ENCODE measurements around the gene ZBTB4. TPM values are rescaled to one million over a fixed set of nuclear protein-coding genes. Genes with fewer than 3 reads are reported as not detected.

The ZBTB4 gene
- total and polyA plus RNA-seq, 2 experiments from 2014 or later, result 3.6 to 11.2 TPM

DNA sequence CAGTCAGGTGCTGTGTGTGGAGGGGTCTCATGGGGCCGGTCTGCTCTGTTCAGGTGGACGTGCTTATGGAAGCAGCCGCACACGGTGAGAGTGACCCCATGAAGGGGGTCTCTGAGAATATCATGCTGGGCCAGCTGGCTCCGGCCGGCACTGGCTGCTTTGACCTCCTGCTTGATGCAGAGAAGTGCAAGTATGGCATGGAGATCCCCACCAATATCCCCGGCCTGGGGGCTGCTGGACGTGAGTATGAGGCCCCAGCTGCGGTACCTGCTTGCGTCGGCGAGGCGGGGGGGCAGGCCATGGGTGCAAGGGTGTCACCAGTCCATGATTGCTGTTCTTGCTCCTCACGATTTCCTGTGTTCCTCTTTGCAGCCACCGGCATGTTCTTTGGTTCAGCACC is 32.7 kb upstream of the ZBTB4 start (continued):
- TF ChIP-seq, protein P1, sequence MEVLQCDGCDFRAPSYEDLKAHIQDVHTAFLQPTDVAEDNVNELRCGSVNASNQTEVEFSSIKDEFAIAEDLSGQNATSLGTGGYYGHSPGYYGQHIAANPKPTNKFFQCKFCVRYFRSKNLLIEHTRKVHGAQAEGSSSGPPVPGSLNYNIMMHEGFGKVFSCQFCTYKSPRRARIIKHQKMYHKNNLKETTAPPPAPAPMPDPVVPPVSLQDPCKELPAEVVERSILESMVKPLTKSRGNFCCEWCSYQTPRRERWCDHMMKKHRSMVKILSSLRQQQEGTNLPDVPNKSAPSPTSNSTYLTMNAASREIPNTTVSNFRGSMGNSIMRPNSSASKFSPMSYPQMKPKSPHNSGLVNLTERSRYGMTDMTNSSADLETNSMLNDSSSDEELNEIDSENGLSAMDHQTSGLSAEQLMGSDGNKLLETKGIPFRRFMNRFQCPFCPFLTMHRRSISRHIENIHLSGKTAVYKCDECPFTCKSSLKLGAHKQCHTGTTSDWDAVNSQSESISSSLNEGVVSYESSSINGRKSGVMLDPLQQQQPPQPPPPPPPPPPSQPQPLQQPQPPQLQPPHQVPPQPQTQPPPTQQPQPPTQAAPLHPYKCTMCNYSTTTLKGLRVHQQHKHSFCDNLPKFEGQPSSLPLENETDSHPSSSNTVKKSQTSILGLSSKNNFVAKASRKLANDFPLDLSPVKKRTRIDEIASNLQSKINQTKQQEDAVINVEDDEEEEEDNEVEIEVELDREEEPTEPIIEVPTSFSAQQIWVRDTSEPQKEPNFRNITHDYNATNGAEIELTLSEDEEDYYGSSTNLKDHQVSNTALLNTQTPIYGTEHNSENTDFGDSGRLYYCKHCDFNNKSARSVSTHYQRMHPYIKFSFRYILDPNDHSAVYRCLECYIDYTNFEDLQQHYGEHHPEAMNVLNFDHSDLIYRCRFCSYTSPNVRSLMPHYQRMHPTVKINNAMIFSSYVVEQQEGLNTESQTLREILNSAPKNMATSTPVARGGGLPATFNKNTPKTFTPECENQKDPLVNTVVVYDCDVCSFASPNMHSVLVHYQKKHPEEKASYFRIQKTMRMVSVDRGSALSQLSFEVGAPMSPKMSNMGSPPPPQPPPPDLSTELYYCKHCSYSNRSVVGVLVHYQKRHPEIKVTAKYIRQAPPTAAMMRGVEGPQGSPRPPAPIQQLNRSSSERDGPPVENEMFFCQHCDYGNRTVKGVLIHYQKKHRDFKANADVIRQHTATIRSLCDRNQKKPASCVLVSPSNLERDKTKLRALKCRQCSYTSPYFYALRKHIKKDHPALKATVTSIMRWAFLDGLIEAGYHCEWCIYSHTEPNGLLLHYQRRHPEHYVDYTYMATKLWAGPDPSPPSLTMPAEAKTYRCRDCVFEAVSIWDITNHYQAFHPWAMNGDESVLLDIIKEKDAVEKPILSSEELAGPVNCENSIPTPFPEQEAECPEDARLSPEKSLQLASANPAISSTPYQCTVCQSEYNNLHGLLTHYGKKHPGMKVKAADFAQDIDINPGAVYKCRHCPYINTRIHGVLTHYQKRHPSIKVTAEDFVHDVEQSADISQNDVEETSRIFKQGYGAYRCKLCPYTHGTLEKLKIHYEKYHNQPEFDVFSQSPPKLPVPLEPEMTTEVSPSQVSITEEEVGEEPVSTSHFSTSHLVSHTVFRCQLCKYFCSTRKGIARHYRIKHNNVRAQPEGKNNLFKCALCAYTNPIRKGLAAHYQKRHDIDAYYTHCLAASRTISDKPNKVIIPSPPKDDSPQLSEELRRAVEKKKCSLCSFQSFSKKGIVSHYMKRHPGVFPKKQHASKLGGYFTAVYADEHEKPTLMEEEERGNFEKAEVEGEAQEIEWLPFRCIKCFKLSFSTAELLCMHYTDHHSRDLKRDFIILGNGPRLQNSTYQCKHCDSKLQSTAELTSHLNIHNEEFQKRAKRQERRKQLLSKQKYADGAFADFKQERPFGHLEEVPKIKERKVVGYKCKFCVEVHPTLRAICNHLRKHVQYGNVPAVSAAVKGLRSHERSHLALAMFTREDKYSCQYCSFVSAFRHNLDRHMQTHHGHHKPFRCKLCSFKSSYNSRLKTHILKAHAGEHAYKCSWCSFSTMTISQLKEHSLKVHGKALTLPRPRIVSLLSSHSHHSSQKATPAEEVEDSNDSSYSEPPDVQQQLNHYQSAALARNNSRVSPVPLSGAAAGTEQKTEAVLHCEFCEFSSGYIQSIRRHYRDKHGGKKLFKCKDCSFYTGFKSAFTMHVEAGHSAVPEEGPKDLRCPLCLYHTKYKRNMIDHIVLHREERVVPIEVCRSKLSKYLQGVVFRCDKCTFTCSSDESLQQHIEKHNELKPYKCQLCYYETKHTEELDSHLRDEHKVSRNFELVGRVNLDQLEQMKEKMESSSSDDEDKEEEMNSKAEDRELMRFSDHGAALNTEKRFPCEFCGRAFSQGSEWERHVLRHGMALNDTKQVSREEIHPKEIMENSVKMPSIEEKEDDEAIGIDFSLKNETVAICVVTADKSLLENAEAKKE (CRISPR knock-in tag; IDR thresholded peaks at IDR 0.05), result no peak
- no peak for TF ChIP-seq POLR2AphosphoS5 (IDR thresholded peaks at IDR 0.05; ENCODE audit: low read depth)
- no peak for TF ChIP-seq STAT1 (IDR thresholded peaks at IDR 0.05; ENCODE audit: unreplicated experiment)
- no peak for TF ChIP-seq EZH2 (IDR thresholded peaks at IDR 0.05; ENCODE audit: low read depth, unreplicated experiment)

DNA sequence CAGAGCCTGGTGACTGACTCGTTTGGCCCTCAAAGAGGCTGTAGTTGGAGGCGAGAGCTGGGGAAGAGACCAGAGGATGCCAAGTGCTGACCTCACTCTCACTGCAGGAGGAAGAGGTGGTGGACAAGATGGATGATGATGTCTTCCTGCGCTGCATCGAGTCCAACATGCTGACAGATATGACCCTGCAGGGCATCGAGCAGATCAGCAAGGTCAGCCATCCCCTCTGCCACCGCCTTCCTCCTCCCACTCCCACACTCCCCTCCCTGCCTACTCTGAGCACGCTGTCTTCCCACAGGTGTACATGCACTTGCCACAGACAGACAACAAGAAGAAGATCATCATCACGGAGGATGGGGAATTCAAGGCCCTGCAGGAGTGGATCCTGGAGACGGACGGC is 31.7 kb upstream of the ZBTB4 start:
- H3K36me3 ChIP-seq (ENCODE audit: insufficient read depth), result peaks cover 18% of the 10 kb centered on the region
- H3K27me3 Mint-ChIP-seq (ENCODE audit: insufficient read depth, low read depth, poor library complexity), result peaks cover 13% of the 10 kb centered on the region
- H3K9me3 Mint-ChIP-seq, result no peaks in the 10 kb centered on the region; the same call in 2 of the 3 replicates
- H3K4me1 ChIP-seq (ENCODE audit: insufficient read depth), result no peaks in the 10 kb centered on the region
- 0 out of 2 replicates have a peak, but pooled peaks cover 2% of the 10 kb centered on the region for H4K20me1 ChIP-seq (replicated peaks; ENCODE audit: insufficient read depth)
- DNase-seq (ENCODE audit: low spot score) (no peak), ATAC-seq (no peak)
- 0 out of 2 replicates have a peak, but pooled peaks cover 2% of the 10 kb centered on the region for H3F3A ChIP-seq (replicated peaks; ENCODE audit: low read depth)
- H3K36me3 Mint-ChIP-seq (ENCODE audit: low read depth), result peaks cover 79% of the 10 kb centered on the region
- H3K4me1 Mint-ChIP-seq, result 0 out of 3 replicates have a peak, but pooled peaks cover 2% of the 10 kb centered on the region
- no peak overlapping the region for H2AFZ ChIP-seq
- H3K4me3 Mint-ChIP-seq, result no peak overlapping the region; the same call in 2 of the 3 replicates
- H3K27ac Mint-ChIP-seq, result no peak overlapping the region
- no peak overlapping the region for H3K4me2 ChIP-seq
- H3K9me2 ChIP-seq (ENCODE audit: insufficient read depth), result no peaks in the 10 kb centered on the region
- no peak overlapping the region for H3K27ac ChIP-seq (ENCODE audit: low read depth)
- no peaks in the 10 kb centered on the region for H3K27me3 ChIP-seq (ENCODE audit: insufficient read depth)
- no peak overlapping the region for H3K4me3 ChIP-seq
- no peaks in the 10 kb centered on the region; the same call in 1 of the 2 replicates for H3K79me2 ChIP-seq (replicated peaks; ENCODE audit: insufficient read depth)
- TF ChIP-seq ZNF331 (CRISPR knock-in tag; IDR thresholded peaks at IDR 0.05; ENCODE audit: low read depth) (no peak), EZH2 (IDR thresholded peaks at IDR 0.05; ENCODE audit: low read depth, unreplicated experiment) (no peak), REST (IDR thresholded peaks at IDR 0.05; ENCODE audit: unreplicated experiment) (no peak), CTCF (conservative IDR thresholded peaks at IDR 0.05; ENCODE audit: low read depth in 2 of 2) (no peak), NANOG (IDR thresholded peaks at IDR 0.05; ENCODE audit: borderline replicate concordance) (no peak), POLR2AphosphoS5 (IDR thresholded peaks at IDR 0.05; ENCODE audit: low read depth) (no peak), EZH2phosphoT487 (IDR thresholded peaks at IDR 0.05; ENCODE audit: unreplicated experiment) (no peak), ZNF114 (CRISPR knock-in tag; IDR thresholded peaks at IDR 0.05) (no peak), CREB1 (CRISPR knock-in tag; IDR thresholded peaks at IDR 0.05; ENCODE audit: low read depth) (no peak), ETS1 (IDR thresholded peaks at IDR 0.05) (no peak), STAT1 (IDR thresholded peaks at IDR 0.05; ENCODE audit: unreplicated experiment) (no peak)
